AG04449 (cell line): ENCODE data around the gene UBL7.

Experiments used
- CTCF ChIA-PET: fragments of 350-600 bp; formaldehyde crosslinking; extraction: SDS; loops from one replicate; lab custom pipeline; 2021; ENCODE audit warnings: antibody characterized with exemption; lab: Yijun Ruan, JAX
- POLR2A ChIA-PET: fragments of 400-600, 350-600 bp; formaldehyde crosslinking; extraction: SDS; loops from one replicate; lab custom pipeline; 2020; ENCODE audit warnings: antibody characterized with exemption, inconsistent platforms; lab: Yijun Ruan, JAX
- DNase-seq: peaks from one replicate; pipeline ENCODE4 v3.0.0-alpha.2; 2010; ENCODE audit warnings: low read depth, low spot score
- H3K4me3 ChIP-seq: 2 replicates; pipeline ENCODE4 v1.5.1; 2011; ENCODE audit warnings: low read depth, mild to moderate bottlenecking, control low read depth, low read length
- CTCF ChIP-seq: IDR thresholded peaks from one replicate; pipeline ENCODE4 v1.5.1; 2011; ENCODE audit warnings: mild to moderate bottlenecking, moderate library complexity, low read length, control low read depth, inconsistent platforms; ENCODE audit not compliant: insufficient read depth; ENCODE audit errors: missing control alignments

Gene UBL7

DNA sequence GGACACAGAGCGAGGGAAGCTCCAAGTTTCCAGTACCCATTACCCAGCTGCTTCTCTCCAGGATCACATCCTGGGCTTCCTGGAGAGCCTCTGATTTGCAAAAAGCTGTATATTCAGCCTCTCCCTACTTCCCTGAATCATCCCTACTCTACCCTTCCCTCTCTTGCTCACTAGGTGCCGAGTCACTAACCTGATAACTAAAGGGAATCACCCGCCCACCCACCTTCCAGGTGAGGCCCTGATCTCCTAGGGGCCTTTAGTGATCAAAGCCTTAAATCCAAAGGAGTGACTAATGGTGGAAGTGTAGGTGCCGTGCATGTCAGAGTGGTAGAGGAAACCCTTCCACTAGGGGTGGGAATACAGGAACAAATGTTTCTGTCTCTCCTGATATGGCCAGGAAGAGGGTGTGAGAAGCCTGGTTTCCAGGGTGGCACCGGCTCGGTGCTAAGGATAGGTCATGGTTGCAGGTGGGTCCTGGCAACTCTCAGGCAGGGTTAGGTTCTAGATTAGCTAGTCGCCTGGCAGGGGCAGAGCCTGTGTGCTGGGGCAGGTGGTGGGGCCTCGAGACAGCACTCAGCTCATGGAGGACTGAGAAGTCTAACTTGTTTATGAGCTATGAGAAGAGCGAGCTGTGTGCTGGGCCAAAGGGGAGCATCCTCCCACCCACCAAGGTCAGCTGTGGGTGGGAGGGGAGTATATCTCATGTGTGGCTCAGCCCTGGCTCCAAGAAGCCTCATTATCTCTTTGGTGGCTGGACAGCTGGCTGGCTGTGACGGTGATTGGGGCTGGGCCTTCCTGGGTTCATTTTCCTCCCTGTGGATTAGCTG is 37.3 kb downstream of the UBL7 start:
- TF ChIP-seq CTCF: no peak
- DNase-seq: no peak
- ChIA-PET POLR2A (interaction anchor here (1.0 kb wide), 1 partner anchor 16 kb away, joined by 3 read pairs; no protein-coding TSS in a partner anchor), CTCF (interaction anchor here (0.9 to 40.9 kb wide), 5 partner anchors 10 to 42 kb away, joined by 3 to 1700 read pairs (median 4); partner anchors contain the start of genes CYP11A1 and SEMA7A)
- H3K4me3 ChIP-seq: no peak overlapping the region

DNA sequence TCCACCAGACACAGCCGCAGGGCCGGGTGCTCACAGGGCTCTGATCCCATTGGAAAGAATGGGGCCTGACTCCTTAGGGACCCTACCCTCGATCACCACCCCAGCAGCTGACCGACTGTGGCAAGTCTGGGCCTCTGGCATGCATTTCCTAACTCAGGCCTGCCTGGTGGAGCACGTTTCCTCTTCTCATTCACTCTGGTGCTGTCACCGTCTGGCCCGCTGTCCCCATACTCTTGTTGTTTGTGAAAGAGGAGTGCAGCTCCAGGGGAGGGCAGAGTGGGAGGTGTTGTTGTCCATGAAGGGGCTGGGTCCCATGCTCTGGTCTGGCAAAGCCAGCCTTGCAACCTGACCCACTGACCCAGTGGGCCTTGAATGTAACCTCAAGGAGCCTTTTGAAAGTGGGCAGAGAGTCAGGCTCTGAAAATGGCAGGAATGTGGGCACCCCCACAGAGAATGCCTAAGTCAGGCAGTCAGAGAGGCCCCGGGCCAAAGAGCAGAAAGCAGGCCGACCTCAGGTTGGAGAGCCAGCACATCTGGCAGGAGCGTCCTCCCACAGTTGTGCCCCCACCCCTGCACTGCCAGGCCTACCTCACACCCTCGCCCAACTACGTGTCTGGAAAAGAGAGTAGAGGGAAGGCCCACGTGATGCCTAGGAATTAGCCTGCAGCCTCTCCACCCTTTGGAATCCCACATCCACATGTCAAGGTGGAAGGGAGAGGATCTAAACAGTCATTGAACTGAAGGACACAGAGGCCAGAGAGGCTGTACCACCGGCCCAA is 38.1 kb downstream of the UBL7 start:
- DNase-seq: no peak
- H3K4me3 ChIP-seq: no peak overlapping the region
- TF ChIP-seq CTCF: no peak
- CTCF ChIA-PET: interaction anchor here (0.9 to 40.9 kb wide), 3 partner anchors 13 to 41 kb away, joined by 3 to 1700 read pairs (median 4); partner anchors contain the start of gene CYP11A1
- POLR2A ChIA-PET: interaction anchor here (1.3 kb wide), 1 partner anchor 15 kb away, joined by 4 read pairs; no protein-coding TSS in a partner anchor

DNA sequence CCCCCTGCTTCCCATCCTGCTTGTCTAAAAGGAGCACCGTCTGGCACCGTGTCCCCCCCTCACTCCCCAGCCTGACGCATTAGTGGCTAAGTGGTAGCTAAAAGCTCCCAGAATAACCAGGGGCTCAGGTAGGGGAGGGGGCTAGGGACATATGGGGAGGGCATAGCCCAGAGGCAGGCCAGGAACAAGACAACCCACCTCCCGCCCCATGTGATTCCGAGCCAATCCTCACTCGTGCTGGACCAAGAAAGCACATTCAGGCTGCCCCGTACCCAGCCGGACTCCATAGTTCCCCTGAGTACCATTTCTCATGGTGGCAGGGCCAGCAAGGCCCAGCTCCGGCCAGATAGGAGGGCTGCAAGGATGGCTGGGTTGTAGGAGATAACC is 38.7 kb downstream of the UBL7 start:
- no peak for TF ChIP-seq CTCF
- DNase-seq: no peak
- CTCF ChIA-PET: interaction anchor here (1.0 to 40.9 kb wide), 5 partner anchors 8 to 40 kb away, joined by 3 to 1700 read pairs (median 3); partner anchors contain the start of gene CYP11A1
- H3K4me3 ChIP-seq: no peak overlapping the region
- POLR2A ChIA-PET: interaction anchor here (1.3 kb wide), 1 partner anchor 15 kb away, joined by 4 read pairs; no protein-coding TSS in a partner anchor

GRCh38 chr15:74421302-74422245 is 39.4 kb downstream of the UBL7 start:
- H3K4me3 ChIP-seq: no peak overlapping the region
- POLR2A ChIA-PET: interaction anchor here (0.6 to 1.3 kb wide), 3 partner anchors 10 to 14 kb away, joined by 3 to 4 read pairs (median 3); no protein-coding TSS in a partner anchor
- CTCF ChIA-PET: interaction anchor here (1.0 to 40.9 kb wide), 8 partner anchors 8 to 40 kb away, joined by 3 to 1700 read pairs (median 8); partner anchors contain the start of gene CYP11A1
- no peak for DNase-seq
- TF ChIP-seq CTCF: no peak

GRCh38 chr15:74420193-74420905 is 40.6 kb downstream of the UBL7 start:
- ChIA-PET CTCF (interaction anchor here (1.2 to 40.9 kb wide), 6 partner anchors 8 to 38 kb away, joined by 3 to 1700 read pairs (median 11); partner anchors contain the start of gene CYP11A1), POLR2A (interaction anchor here (0.6 to 1.5 kb wide), 5 partner anchors 13 to 38 kb away, joined by 3 to 4 read pairs (median 3); partner anchors contain the start of gene SEMA7A)
- no peak for DNase-seq
- TF ChIP-seq CTCF: no peak
- H3K4me3 ChIP-seq: no peak overlapping the region
